Loucy (cell line): ENCODE data around the gene RPL13.

Experiments
- CTCF ChIP-seq: fragments of 200-600 bp; sonication (generic); conservative IDR thresholded peaks from 2 replicates; pipeline ENCODE4 v1.5.1; 2014; ENCODE audit warnings: mild to moderate bottlenecking, antibody characterized with exemption, low read length
- EZH2phosphoT487 ChIP-seq: fragments of 200-600 bp; IDR thresholded peaks from 2 replicates; pipeline ENCODE4 v1.6.1; 2018; ENCODE audit warnings: antibody characterized with exemption, mild to moderate bottlenecking, moderate library complexity, borderline replicate concordance

DNA sequence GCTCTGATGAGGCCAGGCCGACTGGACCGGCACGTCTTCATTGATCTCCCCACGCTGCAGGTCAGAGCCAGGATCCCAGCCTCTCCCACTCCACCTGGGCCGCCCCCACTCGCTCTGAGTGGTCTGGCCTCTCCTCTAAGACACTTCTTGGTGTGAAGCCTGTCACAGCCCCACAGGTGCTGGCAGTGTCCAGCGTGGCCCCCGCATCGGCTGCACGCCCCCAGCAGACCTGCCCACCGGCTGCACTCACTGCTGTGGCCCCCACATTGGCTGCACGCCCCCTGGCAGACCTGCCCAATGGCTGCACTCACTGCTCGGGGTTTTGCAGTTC, 15.8 kb upstream of the RPL13 start:
- TF ChIP-seq CTCF (no peak), EZH2phosphoT487 (no peak)
